Mucosa of descending colon (tissue), 3 donors: ENCODE data around the gene ACOT12. TPM values are rescaled to one million over a fixed set of nuclear protein-coding genes. Genes with fewer than 3 reads are reported as not detected.

ENCODE experiments used
- ATAC-seq: fragments of 200-7000 bp; cut with Tn5 transposase; one replicate; pipeline ENCODE4 v1.9.1; 2020; ENCODE audit warnings: mild to moderate bottlenecking, moderate library complexity
- DNase-seq, 3 donors: peaks; one replicate each; pipeline ENCODE4 v3.0.0-alpha.2; 2020
- H3K36me3 ChIP-seq: fragments of 200-600 bp; one replicate; pipeline ENCODE4 v1.8.0; 2021; ENCODE audit warnings: low read depth, mild to moderate bottlenecking
- H3K4me1 ChIP-seq: fragments of 200-600 bp; one replicate; pipeline ENCODE4 v1.8.0; 2021; ENCODE audit warnings: low read depth, mild to moderate bottlenecking
- H3K4me3 ChIP-seq: fragments of 200-600 bp; one replicate; pipeline ENCODE4 v1.8.0; 2021; ENCODE audit warnings: mild to moderate bottlenecking
- H3K9me3 ChIP-seq: fragments of 200-600 bp; one replicate; pipeline ENCODE4 v1.8.0; 2021; ENCODE audit warnings: mild to moderate bottlenecking
- intact Hi-C, 2 donors: fragments of 100-400 bp; cut with DNase I in 1 of 2; cut with micrococcal nuclease in 1 of 2; formaldehyde crosslinking; loops; one replicate each; pipeline versions ENCODE4 v1.11.0 to v1.11.1; 2022; cut with DNase I, micrococcal nuclease
- total RNA-seq, 3 donors: library from RNA; stranded (reverse); fragmentation: NEBNext Ultra II Directional in 2 of 3; extraction: Animal tissue kit (Norgen Biotek cat#: 25700) in 2 of 3; gene quantifications; one replicate each; pipeline versions ENCODE4 v1.2.1 to v1.2.4, GENCODE V29; 2021 to 2023
- TF ChIP-seq, protein P1 (sequence below): fragments of 200-600 bp; IDR thresholded peaks from one replicate; pipeline ENCODE4 v1.8.0; 2022; ENCODE audit warnings: antibody characterized with exemption, mild to moderate bottlenecking
- donor health status: DM: no; HTN: no; CAD: no; lungs with moderate emphysema.
- donor health status: DM: no; HTN: no; CAD: no.
- donor health status: DM: no; HTN: yes; CAD: no.

The ACOT12 gene
- total RNA-seq, 3 donors from 2014 or later: not detected

GRCh38 chr5:81400375-81400774 lies 6.4 kb upstream of the ACOT12 start:
- Histone ChIP-seq H3K4me3 (no peak overlapping the region), H3K9me3 (no peaks in the 10 kb centered on the region), H3K36me3 (no peaks in the 10 kb centered on the region), H3K4me1 (no peaks in the 10 kb centered on the region)
- intact Hi-C loops: no loop called here
- no peak for DNase-seq
- TF ChIP-seq, protein P1, sequence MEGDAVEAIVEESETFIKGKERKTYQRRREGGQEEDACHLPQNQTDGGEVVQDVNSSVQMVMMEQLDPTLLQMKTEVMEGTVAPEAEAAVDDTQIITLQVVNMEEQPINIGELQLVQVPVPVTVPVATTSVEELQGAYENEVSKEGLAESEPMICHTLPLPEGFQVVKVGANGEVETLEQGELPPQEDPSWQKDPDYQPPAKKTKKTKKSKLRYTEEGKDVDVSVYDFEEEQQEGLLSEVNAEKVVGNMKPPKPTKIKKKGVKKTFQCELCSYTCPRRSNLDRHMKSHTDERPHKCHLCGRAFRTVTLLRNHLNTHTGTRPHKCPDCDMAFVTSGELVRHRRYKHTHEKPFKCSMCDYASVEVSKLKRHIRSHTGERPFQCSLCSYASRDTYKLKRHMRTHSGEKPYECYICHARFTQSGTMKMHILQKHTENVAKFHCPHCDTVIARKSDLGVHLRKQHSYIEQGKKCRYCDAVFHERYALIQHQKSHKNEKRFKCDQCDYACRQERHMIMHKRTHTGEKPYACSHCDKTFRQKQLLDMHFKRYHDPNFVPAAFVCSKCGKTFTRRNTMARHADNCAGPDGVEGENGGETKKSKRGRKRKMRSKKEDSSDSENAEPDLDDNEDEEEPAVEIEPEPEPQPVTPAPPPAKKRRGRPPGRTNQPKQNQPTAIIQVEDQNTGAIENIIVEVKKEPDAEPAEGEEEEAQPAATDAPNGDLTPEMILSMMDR: no peak
- no peak for ATAC-seq

DNA sequence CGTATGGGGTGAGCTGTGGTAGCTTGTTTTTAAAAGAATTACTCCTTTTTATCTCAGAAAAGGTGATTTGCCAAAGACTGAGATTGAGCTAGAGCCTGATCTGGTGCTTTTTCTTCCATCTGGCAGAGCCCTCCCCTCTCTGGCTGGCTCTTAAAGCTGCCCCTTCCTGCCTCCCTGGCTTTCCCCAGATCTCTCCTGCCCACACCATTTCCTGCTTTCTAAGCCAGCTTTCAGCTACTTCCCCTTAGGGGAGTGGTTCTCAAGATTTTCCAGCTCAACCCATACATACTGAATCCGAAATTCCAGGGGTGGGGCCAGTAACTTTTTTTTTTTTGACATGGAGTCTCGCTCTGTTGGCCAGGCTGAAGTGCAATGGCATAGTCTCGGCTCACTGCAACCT lies 4.8 kb upstream of the ACOT12 start:
- H3K9me3 ChIP-seq: no peaks in the 10 kb centered on the region

GRCh38 chr5:81397176-81397575 lies 3.2 kb upstream of the ACOT12 start:
- TF ChIP-seq, protein P1: no peak
- no peak for DNase-seq
- H3K9me3 ChIP-seq: no peaks in the 10 kb centered on the region
- no peak for ATAC-seq
- intact Hi-C loops: no loop called here
- H3K36me3 ChIP-seq: no peaks in the 10 kb centered on the region
- H3K4me3 ChIP-seq: no peak overlapping the region
- peaks cover 7% of the 10 kb centered on the region for H3K4me1 ChIP-seq

More for the DNA sequence above, 4.8 kb upstream of the ACOT12 start:
- Histone ChIP-seq H3K36me3 (no peaks in the 10 kb centered on the region), H3K4me3 (no peak overlapping the region), H3K4me1 (peaks cover 7% of the 10 kb centered on the region)
- ATAC-seq (no peak), DNase-seq (no peak)
- intact Hi-C loops: no loop called here
- TF ChIP-seq, protein P1: no peak

DNA sequence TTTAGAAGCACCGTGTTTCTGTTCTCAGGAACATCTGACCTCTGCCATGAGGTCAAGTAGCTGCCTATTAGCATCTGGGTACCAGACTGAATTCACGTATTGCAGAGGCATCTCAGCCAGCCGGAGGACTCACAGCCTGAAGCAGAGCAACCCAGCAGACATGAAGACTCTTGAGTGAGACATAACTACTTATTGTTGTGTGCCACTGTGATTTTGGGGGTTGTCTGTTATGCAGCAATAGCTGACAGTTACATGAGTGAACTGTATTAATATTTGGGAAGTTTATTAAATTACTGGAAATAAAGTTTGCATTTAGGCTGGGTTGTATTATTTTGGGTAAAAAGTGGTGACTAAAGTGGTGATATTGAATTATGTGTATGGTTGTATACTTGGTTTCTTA lies 1.3 kb upstream of the ACOT12 start:
- Histone ChIP-seq H3K4me1 (peaks cover 7% of the 10 kb centered on the region), H3K4me3 (no peak overlapping the region), H3K36me3 (no peaks in the 10 kb centered on the region), H3K9me3 (no peaks in the 10 kb centered on the region)
- DNase-seq (no peak), ATAC-seq (no peak)
- intact Hi-C loops: no loop called here
- TF ChIP-seq, protein P1: no peak

GRCh38 chr5:81393430-81393782 lies 528 bp downstream of the ACOT12 start:
- TF ChIP-seq, protein P1: no peak
- peaks cover 7% of the 10 kb centered on the region for H3K4me1 ChIP-seq
- intact Hi-C loops: no loop called here

DNA sequence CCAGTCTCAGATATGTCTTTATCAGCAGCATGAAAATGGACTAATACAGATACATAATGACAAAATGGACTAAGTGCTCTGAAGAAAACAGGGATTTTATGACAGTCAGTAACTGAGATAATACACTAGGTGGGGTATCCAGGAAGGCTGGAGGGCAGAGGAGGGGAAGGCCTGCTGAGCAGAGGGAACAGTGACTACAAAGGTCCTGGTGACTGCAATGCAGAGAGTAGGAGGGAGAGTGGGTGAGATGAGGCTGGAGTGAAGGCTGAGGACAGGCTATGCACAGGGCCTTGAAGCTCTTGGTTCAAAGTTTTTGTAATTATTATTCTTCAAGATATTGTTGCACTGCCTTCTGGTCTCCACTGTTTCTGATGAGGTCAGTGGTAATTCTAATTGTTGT lies 4.9 kb downstream of the ACOT12 start:
- DNase-seq: no peak

More at GRCh38 chr5:81393430-81393782, 528 bp downstream of the ACOT12 start:
- Histone ChIP-seq H3K4me3 (no peak overlapping the region), H3K36me3 (no peaks in the 10 kb centered on the region), H3K9me3 (no peaks in the 10 kb centered on the region)
- DNase-seq: no peak
- no peak for ATAC-seq

More for the DNA sequence above, 4.9 kb downstream of the ACOT12 start:
- Histone ChIP-seq H3K4me1 (peaks cover 2% of the 10 kb centered on the region), H3K4me3 (no peak overlapping the region), H3K9me3 (no peaks in the 10 kb centered on the region), H3K36me3 (no peaks in the 10 kb centered on the region)
- intact Hi-C loops: no loop called here
- no peak for ATAC-seq
- TF ChIP-seq, protein P1: no peak
